NCI-H2171 treated with DMSO at 0.1 percent for 48 hours (cell line): Measurements from ENCODE around the gene PPP1R14B.
"Not testable (repeated sequence)": the region's sequence is repeated elsewhere in the genome, so short reads cannot be mapped to it uniquely, and the experiment has no call there.

ENCODE experiments used
- DNase-seq: peaks from one replicate; lab custom pipeline; 2025; lab: John Stamatoyannopoulos, UW

PPP1R14B gene

DNA sequence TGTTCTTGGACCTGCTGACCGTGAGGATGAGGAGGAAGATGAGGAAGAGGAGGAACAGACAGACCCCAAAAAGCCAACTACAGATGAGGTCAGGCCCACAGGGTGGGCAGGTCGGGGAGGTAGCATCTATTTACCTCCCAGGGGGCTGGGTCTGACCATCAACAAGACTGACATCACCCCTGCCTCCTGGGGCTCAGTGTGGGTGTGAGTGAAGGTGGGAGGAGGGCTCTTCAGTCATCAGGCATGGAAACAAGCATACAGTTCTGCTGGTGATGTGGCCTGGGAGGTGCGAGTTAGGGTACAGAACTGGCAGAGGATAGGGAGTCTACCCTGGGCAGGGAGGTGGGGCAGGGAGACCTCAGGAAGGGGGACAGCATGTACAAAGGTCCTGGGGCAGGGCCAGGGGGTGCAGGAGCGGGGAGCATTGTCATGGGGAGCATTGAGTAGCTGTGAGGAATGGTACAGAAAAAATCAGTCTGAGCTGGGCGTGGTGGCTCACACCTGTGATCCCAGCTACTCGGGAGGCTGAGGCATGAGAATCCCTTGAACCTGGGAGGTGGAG, 13.5 kb upstream of the PPP1R14B start:
- no peak for DNase-seq

DNA sequence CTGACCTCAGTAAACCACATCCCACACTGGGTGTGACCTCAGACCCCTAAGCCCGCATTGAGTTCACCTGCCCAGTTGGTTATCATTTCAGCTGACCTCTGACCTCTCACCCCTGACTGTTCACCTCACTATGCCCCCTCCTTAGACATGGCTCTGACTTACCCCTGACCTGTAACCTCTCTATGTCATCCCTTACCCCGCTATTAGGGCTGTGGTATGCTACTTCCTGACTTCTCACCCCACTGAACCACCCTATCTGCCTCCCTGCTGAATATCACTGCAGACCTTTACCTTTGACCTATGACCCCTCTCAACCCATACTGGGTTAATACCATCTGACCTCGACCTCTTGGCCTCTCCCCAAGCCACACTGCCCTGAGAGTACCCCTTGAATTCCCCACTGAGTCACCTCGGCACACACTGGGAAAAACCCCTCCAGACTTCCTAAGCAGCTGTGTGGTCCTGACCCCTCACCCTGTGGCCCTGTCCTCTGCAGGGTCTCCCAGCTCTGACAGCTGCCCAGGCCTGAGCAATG, 12.9 kb upstream of the PPP1R14B start:
- no peak for DNase-seq

DNA sequence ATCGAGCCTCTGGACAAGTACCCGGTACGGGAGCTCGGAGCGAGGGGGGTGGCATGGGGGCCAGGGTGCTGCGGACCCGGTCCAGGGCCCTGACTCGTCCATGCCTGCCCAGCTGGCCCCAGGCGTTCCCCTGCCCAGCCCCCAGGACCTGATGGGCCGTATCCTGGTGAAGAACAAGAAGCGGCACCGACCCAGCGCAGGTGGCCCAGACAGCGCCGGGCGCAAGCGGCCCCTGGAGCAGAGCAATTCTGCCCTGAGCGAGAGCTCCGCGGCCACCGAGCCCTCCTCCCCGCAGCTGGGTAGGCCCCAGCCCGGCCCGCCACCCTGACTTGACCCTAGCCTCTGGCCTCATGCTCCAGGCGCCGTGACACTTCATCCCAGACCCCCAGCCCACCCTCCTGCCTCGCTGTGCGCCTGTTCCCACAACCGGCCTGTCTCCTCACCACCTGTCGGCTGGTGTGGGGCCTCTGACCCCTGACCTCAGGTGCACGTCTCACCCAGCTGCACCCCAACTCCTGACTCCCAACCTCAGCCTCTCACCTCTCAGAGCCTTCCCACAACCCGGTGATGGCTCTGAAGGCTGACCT, 12.3 kb upstream of the PPP1R14B start:
- DNase-seq, result no peak

DNA sequence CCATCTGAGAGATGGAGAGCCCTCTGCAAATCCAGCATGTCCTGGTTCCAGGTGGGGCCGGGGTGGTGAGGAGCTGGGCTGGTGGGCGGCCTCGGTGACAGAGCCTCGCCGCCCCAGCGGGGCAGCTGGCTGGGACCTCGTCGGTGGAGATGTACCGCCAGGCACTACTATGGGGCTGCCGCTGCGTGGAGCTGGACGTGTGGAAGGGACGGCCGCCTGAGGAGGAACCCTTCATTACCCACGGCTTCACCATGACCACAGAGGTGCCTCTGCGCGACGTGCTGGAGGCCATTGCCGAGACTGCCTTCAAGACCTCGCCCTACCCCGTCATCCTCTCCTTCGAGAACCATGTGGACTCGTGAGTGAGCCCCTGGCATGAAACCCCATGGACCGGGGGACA, 11.6 kb upstream of the PPP1R14B start:
- DNase-seq, result no peak

DNA sequence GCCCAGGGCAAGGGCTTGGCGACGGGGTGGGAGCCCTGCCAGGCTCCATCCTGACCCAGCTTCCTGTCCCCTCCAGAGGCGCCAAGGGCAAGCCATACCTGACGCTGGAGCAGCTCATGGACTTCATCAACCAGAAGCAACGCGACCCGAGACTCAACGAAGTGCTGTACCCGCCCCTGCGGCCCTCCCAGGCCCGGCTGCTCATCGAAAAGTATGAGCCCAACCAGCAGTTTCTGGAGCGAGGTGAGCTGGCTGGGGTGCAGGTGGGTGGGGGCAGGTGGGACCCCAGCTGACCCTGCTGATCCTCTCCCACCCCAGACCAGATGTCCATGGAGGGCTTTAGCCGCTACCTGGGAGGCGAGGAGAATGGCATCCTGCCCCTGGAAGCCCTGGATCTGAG, 9.6 kb upstream of the PPP1R14B start:
- no peak for DNase-seq

DNA sequence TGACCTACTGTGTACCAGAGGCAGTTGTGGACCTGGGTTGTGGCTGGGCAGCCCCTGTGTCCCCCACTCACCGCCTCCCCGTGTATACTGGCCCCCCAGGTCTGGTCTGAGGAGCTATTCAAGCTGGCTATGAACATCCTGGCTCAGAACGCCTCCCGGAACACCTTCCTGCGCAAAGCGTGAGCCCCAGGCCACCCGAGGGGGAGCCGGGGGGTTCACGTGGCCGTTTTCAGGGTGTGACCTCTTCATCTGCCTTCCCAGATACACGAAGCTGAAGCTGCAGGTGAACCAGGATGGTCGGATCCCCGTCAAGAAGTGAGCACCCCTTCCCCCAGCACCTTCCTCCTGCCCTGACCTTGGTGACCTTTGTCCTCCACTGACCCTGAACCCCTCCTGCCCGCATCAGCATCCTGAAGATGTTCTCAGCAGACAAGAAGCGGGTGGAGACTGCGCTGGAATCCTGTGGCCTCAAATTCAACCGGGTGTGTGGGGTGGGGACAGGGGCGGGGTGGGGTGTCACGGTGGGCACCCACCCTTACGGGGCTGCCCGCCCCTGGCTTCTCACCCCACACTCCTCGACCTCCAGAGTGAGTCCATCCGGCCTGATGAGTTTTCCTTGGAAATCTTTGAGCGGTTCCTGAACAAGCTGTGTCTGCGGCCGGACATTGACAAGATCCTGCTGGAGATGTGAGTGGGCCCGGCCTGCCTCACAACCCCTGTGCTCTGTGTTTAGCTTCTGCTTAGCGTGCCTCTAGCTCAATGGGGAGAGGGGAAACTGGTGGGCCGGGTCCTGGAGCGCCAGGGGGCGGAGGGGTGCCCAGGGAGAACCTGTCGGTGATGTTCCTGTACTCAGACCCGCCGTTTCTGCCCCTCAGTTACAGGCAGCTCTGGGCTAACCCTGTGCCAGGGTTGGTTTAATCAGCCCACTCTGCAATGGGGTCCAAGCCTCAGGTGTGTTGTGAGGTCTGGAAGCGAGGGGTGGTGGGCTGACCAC, 8.7 kb upstream of the PPP1R14B start:
- no peak for DNase-seq

DNA sequence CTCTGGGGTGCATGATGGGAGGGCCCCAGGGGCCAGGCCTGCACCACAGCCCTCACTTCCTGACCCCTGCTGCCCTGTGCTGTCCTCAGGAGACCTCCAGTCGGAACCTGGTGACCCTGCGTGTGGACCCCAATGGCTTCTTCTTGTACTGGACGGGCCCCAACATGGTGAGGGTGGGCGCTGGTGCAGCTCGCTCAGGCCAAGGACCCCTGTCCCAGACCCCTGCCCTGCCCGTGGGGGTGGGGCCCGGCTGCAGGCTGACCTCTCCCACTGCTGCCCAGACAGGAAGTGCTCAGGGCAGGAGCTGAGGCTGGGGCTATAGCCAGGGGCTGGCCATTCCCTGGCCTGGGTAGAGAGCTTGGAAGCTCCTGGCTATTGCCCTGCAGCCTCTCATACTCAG, 7.6 kb upstream of the PPP1R14B start:
- DNase-seq, result no peak

DNA sequence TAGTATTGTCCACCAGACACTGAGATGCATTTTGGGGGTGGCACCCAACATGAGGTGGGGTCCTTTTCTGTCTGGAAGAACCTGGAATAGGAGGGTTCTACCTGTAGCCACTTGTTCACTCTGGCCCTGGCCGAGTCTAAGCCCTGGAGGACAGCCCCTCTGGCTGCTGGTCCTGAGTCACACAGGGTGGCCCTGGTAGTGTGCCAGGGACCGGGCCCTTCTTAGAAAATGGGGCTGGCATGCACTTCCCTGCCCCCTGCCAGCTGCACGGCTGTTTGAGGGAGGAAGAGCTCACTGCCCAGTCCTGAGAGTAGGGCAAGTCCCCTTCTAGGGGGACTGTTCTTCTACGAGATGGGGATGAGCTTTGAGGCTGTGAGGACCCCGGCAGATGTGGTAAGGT, 6.7 kb upstream of the PPP1R14B start:
- DNase-seq, result no peak

DNA sequence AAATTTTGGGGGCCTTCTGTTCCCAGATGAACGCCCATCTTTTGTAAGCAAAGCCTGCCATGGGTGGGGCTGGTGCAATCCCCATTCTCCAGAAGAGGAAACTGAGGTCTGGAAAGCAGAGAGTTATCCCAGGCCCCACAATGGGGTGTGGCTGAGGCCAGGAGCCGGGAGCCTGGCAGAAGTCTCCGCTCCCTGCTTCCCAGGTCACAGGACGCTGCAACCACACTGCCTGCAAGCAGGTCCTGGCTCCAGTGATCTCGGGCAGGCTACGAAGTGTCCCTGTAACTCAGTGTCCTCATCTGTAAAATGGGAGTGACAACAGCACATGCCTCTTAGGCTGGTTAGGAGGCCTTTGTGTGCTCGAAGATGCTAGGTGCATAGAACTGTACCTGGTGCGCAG, 6.3 kb upstream of the PPP1R14B start:
- DNase-seq, result no peak

DNA sequence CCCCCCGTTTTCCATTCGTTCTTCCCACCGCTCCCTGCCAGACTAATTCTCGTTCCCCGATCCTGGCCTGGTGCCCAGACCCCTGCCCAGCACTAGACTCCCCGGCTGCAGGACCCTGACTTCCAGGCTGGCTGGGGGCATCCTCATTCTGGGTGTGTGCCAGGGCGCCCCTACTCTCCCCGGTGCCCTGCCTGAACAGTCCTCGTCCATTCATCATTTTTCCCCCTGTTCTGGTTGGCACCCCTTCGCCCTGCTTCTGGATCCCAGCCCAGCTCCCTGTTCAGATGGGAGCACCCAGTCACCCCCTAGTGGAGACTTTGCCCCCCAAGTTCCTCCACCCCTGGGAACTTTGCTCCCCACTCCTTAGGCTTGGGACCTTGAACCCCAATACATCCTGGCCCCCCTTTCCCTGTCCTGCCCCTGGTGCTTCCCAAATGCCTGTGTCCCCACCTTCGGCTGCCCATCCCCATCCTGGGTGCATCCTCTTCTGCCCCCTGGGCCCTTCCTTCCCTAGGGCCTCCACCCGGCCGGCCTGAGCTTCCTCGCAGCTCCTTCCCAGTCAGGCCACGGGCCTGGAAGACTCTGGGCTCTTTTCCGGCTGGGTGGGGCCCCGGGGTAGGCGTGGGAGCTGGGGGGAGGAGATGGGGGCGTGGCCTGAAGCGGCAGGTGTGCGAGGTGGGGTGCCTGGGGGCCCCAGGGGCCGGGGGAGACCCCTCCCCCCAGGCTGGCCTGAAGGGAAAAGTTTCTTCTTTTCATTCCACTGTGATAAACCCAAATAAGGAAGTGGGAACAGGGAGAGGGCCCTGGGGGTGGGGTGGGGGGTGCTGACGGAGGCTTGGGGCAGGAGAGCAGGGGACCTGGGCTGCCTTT, 5.5 kb upstream of the PPP1R14B start:
- no peak for DNase-seq

DNA sequence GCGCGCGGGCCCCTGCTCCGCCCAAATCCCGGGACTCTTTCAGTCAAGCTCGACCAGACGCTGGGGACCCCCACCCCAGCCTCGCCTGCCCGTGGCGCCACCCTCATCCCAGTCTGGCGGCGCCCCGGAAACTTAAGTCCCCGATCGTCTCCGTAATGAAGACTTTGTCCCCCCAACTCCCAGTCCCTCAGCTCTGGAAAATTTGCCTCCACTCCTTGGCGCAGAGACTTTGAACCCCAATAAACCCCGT, 4.9 kb upstream of the PPP1R14B start:
- no peak for DNase-seq

DNA sequence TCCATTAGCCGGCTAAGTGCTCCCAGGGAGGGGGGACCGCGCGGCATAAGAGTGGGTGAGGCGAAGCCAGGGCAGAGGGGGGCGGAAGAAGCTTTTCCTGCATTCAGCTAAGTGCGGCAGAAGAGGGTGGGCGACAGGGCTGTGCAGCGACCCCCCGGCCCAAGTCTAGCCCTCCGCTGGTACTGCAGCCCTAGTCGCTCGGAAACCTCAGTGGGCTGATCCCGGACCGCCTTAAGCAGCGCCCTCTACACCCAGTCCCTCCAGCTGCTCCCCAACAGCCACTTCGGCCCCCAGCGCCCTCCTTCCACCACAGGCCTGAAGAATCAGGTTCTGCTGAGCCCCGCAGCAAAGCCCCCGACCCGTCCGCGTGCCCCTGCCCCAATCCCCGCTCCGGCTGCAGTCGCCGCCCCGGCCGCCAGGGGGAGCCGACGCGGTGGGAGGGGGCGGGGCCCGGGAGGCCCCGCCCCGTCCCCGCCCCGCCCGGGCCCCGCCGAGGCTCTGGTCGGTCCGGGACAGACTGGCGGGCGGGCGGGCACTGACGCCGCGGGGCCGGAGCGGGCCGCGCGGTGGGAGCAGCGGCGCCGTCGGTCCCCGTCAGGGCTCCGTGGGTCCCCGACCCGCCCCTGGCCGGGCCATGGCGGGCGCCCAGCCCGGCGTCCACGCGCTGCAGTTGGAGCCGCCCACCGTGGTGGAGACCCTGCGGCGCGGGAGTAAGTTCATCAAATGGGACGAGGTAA, 4.4 kb upstream of the PPP1R14B start, which contains the start of gene PLCB3:
Gene PLCB3 (plus strand): TSS at position 515 of the 737 bp plus-strand sequence. CDS start 120 bp downstream, at position 635.
- peak; percentile 53 for DNase-seq

DNA sequence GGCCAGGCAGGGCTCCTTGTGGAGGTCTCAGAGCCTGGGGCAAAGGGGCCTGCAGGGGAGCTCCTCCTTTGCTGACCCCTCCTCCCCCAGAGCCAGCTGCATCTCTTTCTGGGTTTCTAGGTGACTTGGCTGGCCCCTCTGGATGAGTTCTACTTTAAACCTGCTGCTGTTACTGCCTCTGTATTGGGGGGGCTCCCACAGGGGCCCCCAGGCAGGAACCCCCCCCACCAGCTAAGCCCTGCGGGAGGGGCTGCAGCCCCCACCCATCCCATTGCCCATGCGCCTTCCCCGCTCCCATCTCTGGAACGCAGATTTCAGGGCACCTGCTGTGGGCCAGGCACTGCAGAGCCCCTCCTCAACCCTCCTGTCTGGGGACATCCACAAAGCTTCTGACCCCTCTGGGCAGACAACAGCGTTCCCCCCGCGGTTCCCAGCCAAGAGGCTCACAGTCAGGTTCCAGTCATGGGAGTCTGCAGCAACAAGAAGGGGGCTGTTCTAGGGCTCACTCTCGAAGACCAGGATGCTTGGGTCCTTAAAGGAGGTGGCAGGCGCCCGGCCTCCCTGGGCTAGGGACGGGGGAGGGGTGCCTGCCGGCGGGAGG, 3.8 kb upstream of the PPP1R14B start:
- DNase-seq, result no peak

DNA sequence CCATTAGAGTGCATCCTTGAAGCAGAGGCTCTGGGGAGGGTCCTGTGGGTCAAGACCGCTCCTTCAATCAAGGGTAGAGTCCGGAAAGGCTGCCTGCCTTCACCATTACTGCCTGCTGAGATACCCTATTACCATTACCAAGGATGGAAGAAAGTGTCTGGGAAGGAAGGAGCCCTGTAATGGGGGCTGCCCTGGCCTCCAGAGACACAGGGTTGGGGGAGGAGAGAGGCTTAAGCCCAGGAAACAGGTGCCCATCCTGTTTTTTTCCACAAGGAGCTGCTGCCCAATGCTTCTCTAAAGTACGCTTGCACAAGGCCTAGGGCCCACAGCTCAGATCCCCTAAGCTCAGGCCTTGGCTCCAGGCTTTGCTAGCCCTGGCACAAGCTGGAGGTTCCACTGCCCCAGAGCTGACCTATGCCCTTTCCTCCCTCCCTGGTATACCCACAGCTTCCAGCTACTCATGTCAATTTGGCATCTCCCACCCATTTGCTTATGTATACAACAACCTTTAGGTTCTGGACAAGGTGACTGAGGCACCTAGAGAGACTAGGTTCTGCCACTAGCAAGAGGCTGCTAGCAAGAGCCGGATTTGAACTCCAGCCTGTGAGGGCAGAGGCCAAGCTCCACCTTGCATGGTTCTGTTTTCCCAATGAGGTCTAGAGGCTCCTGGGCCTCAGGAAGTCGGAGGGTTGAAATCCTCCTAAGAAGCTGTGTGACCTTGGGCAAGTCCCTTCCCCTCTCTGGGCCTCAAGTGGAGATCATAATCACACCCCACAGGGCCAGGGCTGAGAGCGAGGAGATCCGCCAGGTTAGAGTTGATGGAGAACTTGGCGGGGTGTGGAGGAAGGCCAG, 3.0 kb upstream of the PPP1R14B start:
- DNase-seq, result no peak

DNA sequence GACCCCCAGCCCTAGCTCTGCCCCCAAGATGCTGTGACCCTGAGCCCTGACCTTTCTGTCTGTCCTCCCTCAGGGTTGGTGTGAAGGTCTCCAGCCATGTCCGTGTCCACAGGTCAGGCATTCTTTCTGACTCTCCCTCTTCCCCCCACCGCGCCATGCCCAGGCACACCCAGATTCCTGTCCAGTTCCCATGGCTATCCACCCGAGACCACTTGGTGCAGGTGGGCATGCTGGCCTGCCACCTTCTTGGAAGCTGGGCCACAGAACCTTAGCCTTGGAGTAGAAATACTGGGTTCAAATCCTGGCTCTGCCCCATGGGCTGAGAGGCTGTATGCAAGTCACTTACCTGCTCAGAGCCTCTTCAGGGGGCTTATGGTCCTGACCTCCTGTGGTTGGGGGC, 2.3 kb upstream of the PPP1R14B start:
- no peak for DNase-seq

DNA sequence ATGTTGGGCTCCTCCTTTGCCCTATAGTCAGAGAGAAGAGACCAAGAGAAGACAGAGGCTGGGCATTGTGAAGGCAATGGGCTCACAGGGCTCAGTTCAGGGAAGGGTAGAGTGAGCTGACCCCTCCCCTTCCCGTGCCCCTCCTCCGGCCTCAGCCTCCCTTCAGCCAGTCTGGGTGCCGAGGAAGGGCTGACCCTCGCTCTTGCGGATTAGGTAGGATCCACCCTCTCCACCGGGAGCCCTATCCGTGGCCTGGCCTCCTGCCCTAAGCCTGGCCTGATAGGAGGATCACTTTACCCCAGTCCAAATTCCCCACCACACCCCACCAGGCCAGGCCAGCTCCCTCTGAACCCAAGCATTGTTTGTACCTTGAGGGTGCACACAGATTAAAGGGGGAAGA, 1.8 kb upstream of the PPP1R14B start:
- DNase-seq, result no peak

DNA sequence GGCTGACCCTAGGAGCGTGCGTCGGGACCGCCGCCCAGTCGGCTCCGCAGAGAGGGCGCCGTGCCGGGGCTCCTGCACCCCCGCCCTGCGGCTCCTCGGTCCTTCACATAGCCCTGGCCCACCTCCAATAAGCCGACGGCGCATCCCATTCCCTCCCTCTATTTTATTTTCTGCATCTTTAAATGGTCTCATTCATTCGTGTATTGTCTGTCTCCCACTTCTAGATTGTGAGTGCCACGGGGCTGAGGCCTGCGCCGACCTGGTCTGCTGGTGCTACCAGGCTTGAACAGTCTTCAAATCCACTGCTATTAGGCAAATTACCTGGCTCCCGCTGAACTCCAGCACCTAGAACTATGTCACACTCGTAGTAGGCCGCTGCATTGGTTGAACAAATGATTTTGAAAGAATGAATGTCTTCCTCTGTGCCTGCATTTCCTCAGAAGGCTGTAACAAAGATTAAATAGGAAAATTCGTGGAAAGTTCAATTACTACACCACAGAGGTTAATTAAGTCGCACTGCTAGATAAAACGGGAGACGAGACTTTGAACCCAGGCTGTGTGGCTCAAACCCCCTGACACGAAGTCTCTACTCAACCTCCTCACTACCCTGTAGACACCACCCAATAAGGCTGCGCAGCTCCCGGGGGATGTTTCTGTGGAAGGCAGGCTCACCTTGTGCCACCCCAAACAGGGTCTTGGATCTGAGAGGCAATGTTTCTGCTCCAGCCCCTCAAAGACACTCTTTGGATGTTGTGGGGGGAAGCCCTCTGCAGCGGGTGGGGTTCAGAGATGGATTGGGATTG, 1.2 kb upstream of the PPP1R14B start:
- no peak for DNase-seq

DNA sequence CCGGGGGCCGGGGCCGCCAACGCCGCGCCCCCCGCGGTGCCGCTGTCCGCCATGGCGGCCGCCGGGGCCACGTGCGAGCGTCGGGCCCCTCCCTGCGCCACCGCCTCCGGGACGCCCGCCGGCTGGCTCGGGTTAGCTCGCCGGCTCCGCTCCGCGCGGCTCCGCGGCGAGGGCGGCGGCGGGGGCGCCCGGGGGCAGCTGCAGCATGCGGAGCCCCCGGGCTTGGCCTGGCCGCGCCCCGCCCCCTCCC, 197 bp downstream of the PPP1R14B start:
- DNase-seq, result not testable (repeated sequence)

DNA sequence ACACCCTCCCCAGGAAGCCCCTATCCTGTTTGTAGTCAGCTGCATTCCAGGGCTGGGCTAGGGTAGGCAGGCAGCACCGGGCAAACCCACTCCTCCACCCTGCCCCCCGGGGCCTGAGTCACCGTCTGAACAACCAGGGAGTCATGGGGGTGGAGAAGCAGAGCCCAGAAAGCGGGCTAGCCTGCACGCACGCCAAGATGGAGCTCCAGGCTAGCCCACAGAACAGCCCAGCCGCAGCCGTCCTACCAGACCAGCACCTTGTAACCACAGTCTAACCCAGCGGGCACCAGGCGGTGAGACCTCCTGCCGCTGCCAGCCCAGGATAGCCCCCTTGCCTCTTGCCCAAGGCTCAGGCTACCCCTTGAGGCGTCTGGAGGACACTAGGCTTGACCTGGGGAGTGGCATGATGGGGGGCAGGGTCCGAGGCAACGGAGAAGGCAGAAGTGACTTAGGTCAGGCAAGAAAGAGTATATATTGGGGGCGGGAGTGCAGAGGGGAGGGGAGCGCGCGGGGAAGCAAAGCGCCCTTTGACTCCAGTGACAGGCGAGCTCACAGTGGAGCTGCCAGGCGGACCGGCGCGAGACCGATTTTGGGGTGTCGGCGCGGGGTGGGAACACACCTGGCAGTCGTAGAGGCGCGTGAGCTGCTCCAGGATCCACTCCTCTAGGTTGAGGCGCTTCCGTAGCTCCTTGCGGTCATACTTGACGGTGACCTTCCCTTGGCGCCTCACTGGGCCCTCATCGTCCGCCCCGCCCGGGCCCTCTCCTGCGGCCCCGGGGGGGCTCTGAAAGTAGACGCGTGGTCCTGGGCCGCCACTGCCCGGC, 734 bp downstream of the PPP1R14B start:
- peak; percentile 65 for DNase-seq
